ENCODE data around the gene ZFAND3.
"Not testable (repeated sequence)": the region's sequence is repeated elsewhere in the genome, so short reads cannot be mapped to it uniquely, and the experiment has no call there.

ZFAND3 gene

DNA sequence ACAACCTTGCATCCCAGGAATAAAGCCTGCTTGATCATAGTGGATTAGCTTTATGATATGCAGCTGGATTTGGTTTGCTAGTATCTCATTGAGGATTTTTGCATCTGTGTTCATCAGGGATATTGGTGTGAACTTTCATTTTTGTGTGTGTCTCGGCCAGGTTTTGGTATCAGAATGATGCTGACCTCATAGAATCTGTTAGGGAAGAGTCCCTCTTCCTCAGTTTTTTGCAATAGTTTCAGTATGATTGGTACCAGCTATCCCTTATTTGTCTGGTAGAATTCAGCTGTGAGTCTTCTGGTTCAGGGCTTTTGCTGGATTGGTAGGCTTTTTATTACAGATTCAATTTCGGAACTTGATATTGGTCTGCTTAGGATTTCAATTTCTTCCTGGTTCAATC, 132.5 kb downstream of the ZFAND3 start:
- H3K9me3 ChIP-seq: no peaks in the 10 kb centered on the region
- TF ChIP-seq CTCF (IDR thresholded peaks at IDR 0.05; ENCODE audit: low read depth, low read length): no peak
- H3K36me3 ChIP-seq: no peaks in the 10 kb centered on the region
- no peak for DNase-seq
- no peak overlapping the region for H3K4me3 ChIP-seq (ENCODE audit: low read depth, low read length)
- no peaks in the 10 kb centered on the region; the same call in 1 of the 2 replicates for H3K4me1 ChIP-seq
- no peaks in the 10 kb centered on the region for H3K27me3 ChIP-seq

- H3K9me3 ChIP-seq: no peaks in the 10 kb centered on the region
- no peaks in the 10 kb centered on the region for H3K27me3 ChIP-seq
- no peak for TF ChIP-seq CTCF (IDR thresholded peaks at IDR 0.05; ENCODE audit: low read depth, low read length)
- DNase-seq: no peak
- no peaks in the 10 kb centered on the region for H3K36me3 ChIP-seq
- H3K4me1 ChIP-seq: no peaks in the 10 kb centered on the region; the same call in 1 of the 2 replicates
- H3K4me3 ChIP-seq (ENCODE audit: low read depth, low read length): no peak overlapping the region
Measured at GRCh38 chr6:37954791-37955190, 135.3 kb downstream of the ZFAND3 start.

DNA sequence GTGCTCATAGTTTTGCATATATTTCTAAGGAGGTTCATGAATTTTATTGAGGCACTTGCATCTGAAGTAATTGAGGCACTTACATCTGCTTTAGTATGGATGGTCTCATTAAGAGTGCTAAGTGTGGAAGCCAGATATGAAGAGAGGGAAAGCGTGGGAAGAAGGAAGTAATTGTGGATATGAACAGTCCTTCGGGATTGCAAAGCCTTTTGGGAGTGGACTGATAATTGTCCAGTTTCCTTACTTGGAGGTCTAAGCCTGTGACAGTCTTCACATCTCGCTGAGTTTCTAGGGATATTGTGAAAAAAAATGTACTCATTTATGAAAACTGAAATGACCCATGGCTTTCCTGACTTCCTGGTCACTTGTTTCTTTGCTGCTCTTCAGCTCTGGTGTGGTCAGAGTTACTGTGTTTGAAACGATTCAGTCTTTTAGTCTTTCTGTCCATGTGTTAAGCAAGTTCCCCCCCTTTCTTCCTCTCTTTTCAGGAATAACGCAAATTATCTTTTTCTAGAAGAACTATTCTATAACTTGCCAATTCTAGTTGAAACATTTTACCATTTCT, 137.3 kb downstream of the ZFAND3 start:
- H3K36me3 ChIP-seq: no peaks in the 10 kb centered on the region
- no peaks in the 10 kb centered on the region for H3K27me3 ChIP-seq
- TF ChIP-seq CTCF (IDR thresholded peaks at IDR 0.05; ENCODE audit: low read depth, low read length): no peak
- DNase-seq: no peak
- H3K9me3 ChIP-seq: no peaks in the 10 kb centered on the region
- no peak overlapping the region for H3K4me3 ChIP-seq (ENCODE audit: low read depth, low read length)
- H3K4me1 ChIP-seq: no peaks in the 10 kb centered on the region; the same call in 1 of the 2 replicates

DNA sequence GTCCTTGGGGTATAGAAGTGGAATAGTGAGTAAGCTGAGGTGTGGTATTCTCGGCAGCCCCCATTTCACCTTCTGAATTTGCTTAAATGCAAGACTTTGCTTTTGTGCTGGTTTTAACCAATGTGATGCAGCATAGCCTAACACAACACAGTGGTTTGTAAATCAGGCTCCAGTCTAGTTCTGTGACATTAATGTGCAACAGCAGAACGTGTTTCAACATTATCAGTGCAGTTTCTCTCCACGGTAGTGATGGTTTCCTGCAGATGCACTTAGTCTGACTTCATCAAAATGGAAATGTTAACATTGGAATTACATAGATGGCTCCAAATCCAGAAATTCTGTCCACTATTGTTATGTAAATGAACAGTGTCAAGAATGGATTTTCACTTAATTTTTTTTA, 139.5 kb downstream of the ZFAND3 start:
- no peak for TF ChIP-seq CTCF (IDR thresholded peaks at IDR 0.05; ENCODE audit: low read depth, low read length)
- H3K36me3 ChIP-seq: no peaks in the 10 kb centered on the region

DNA sequence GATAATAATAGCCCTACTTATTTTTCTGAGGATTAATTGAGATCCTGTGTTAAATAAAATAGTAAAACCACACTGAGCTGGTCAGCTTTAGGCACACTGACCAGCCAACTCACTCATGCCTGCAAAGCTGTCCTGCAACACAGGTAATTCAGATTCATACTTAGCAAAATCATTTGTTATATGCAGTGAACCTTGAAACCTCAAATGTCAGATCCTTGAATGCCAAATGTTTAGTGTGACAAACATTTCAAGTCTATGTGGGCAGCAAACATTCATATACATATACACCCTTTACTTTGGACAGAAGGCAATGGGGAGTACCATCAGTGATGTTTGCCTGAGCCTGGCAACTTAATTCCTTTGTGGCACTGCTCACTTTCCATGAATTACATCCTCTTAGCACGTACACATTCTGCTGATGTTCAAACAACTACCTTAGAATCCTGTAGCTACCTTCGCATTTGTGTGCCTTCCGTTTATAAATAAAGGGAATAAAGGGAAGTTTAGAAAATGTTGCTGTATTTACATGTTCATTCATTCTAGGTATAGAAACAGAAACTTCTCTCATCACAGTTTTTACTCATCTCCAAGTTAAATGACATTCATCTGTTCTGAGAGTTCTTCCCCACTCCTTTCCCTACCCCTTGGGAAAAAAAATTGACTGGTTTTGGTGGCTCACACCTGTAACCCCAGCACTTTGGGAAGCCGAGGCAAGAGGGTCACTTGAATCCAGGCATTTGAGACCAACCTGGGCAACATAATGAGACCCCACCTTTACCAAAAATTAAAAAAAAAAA, 140.8 kb downstream of the ZFAND3 start:
- TF ChIP-seq CTCF (IDR thresholded peaks at IDR 0.05; ENCODE audit: low read depth, low read length): no peak
- H3K4me3 ChIP-seq (ENCODE audit: low read depth, low read length): no peak overlapping the region
- no peaks in the 10 kb centered on the region; the same call in 1 of the 2 replicates for H3K4me1 ChIP-seq
- no peaks in the 10 kb centered on the region for H3K9me3 ChIP-seq
- DNase-seq: no peak
- no peaks in the 10 kb centered on the region for H3K36me3 ChIP-seq
- H3K27me3 ChIP-seq: no peaks in the 10 kb centered on the region

More for the DNA sequence above, 139.5 kb downstream of the ZFAND3 start:
- H3K4me3 ChIP-seq (ENCODE audit: low read depth, low read length): no peak overlapping the region
- DNase-seq: no peak
- H3K4me1 ChIP-seq: no peaks in the 10 kb centered on the region; the same call in 1 of the 2 replicates
- H3K27me3 ChIP-seq: no peaks in the 10 kb centered on the region
- H3K9me3 ChIP-seq: no peaks in the 10 kb centered on the region

GRCh38 chr6:37962481-37963080, 143.1 kb downstream of the ZFAND3 start:
- H3K36me3 ChIP-seq; H3K9me3 ChIP-seq; H3K4me3 ChIP-seq (ENCODE audit: low read depth, low read length); H3K27me3 ChIP-seq; DNase-seq; H3K4me1 ChIP-seq: not testable (repeated sequence)
